GM10248 (cell line): ENCODE measurements around the gene C12orf76.

ENCODE experiments used
- CTCF ChIA-PET: fragments of 300-600 bp; sonication (Branson Sonifier 250); formaldehyde crosslinking; extraction: SDS; loops from one replicate; lab custom pipeline; 2021; ENCODE audit warnings: antibody characterized with exemption; lab: Yijun Ruan, JAX
- POLR2A ChIA-PET: fragments of 350-650 bp; sonication (Branson Sonifier 250); formaldehyde crosslinking; extraction: SDS; loops from one replicate; lab custom pipeline; 2020; ENCODE audit warnings: antibody characterized with exemption; lab: Yijun Ruan, JAX
- DNase-seq: peaks from one replicate; pipeline ENCODE4 v3.0.0; 2012; ENCODE audit errors: extremely low spot score
- TF ChIP-seq, protein P1 (sequence below): IDR thresholded peaks from 2 replicates; pipeline ENCODE4 v1.5.1; 2012; ENCODE audit warnings: mild to moderate bottlenecking, low read depth; ENCODE audit errors: extremely low read depth, missing control alignments, control extremely low read depth

C12orf76 gene

DNA sequence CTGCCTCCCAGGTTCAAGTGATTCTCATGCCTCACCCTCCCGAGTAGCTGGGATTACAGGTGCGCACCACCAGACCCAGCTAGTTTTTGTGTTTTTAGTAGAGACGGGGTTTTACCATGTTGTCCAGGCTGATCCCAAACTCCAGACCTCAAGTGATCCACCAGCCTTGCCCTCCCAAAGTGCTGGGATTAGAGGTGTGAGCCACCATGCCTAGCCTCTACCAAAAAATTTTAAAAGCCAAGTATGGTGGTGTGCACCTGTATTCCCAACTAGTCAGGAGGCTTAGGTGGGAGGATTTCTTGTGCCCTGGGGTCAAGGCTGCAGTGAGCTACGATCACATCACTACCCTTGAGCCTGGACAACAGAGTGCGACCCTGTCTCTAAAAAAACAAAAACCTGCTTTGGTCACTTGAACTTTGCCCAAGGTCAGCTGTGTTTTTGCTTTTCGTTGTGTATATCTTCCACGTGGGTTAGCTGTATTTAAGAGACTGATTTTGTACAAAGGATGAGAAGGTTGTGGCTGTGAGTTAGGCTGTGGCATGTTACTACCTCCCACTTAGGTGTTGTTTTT, 12.7 kb downstream of the C12orf76 start:
- TF ChIP-seq, protein P1, sequence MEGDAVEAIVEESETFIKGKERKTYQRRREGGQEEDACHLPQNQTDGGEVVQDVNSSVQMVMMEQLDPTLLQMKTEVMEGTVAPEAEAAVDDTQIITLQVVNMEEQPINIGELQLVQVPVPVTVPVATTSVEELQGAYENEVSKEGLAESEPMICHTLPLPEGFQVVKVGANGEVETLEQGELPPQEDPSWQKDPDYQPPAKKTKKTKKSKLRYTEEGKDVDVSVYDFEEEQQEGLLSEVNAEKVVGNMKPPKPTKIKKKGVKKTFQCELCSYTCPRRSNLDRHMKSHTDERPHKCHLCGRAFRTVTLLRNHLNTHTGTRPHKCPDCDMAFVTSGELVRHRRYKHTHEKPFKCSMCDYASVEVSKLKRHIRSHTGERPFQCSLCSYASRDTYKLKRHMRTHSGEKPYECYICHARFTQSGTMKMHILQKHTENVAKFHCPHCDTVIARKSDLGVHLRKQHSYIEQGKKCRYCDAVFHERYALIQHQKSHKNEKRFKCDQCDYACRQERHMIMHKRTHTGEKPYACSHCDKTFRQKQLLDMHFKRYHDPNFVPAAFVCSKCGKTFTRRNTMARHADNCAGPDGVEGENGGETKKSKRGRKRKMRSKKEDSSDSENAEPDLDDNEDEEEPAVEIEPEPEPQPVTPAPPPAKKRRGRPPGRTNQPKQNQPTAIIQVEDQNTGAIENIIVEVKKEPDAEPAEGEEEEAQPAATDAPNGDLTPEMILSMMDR: no peak
- ChIA-PET CTCF (interaction anchor here (0.8 to 1.7 kb wide), 2 partner anchors 15 to 22 kb away, joined by 3 to 4 read pairs; no protein-coding TSS in a partner anchor), POLR2A (interaction anchor here (0.5 to 0.7 kb wide), 2 partner anchors 11 to 100 kb away, joined by 3 to 5 read pairs; no protein-coding TSS in a partner anchor)
- DNase-seq: no peak

DNA sequence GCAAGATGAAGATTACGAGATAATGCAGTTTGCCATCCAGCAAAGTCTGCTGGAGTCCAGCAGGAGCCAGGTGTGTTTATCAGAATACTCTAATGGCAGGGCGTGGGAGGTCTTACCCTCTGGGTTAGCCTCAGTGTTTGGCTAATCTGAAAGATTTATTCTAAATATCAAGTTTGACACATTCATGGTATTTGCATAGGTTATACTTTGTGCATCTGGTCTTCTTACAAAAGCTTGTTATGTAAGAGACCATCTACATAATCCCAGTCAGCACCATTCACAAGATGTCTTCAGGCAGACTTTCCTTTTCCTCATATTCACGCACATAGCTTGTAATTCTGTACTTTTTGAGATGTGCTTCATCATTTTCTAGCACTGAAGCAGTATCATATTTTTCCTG, 14.4 kb downstream of the C12orf76 start:
- ChIA-PET POLR2A (no interaction called here), CTCF (interaction anchor here (1.8 to 2.0 kb wide), 2 partner anchors 9 to 14 kb away, joined by 5 read pairs; no protein-coding TSS in a partner anchor)
- TF ChIP-seq, protein P1: no peak
- DNase-seq: no peak

DNA sequence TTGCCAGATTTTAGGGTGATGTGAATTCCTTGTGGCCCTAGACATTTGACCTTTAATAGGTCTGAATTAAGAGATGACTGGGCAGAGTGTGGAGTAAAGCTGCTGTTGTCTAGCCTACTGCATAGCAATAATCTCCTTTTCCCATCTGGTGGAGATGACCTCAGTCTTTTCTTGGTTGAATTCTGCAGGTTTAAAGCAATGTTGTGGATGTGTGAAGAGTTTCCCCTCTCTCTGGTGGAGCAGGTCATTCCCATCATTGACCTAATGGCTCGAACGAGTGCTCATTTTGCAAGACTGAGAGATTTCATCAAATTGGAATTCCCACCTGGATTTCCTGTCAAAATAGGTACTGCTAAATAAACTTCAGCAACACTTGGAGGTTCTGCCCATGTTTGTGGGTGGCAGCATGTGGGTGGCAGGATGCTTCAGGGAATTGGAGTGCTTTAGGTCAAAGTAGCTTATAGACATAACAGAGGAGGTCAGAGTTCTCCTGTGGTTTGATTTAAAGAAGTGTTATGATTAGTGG, 19.0 kb downstream of the C12orf76 start:
- ChIA-PET CTCF (interaction anchor here (1.6 to 1.8 kb wide), 3 partner anchors 9 to 13 kb away, joined by 4 to 6 read pairs (median 5); no protein-coding TSS in a partner anchor), POLR2A (no interaction called here)
- TF ChIP-seq, protein P1: no peak
- no peak for DNase-seq

DNA sequence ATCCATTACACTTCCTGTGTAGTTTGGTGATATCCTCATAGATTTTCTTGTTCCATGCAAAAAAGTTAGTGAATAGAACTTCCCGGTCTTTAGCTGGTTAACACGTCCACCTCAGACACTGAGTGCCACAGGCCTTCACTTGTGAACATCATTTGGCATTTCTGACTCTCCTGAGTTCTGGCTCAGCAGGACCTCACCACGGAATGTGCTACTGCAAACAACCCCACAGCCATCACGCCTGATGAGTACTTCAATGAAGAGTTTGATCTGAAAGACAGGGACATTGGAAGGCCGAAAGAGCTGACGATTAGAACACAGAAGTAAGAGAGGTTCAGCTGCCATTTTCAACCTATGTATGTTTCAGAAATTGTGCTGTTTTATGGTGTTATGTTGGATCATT, 20.0 kb downstream of the C12orf76 start:
- DNase-seq: no peak
- TF ChIP-seq, protein P1: no peak
- POLR2A ChIA-PET: no interaction called here
- CTCF ChIA-PET: interaction anchor here (1.4 to 1.8 kb wide), 3 partner anchors 12 to 36 kb away, joined by 3 to 6 read pairs (median 4); no protein-coding TSS in a partner anchor

DNA sequence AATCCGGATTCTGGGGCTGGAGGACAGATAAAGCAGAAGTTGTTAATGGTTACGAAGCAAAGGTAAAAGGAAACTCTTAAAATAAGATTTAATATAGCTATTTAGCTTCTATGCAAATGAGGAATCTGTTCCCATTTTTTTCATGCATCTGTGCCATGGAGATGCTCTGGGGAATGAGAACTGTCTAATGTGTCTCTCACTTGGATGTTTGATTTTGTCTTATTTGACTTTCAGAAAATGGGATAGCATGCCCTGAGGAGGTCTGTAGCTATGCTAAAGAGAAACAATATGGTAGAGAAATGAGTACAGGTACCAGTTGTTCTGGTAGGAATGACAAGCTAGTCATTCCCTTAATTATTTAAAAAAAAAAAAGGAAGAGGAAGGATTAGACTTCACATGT, 24.3 kb downstream of the C12orf76 start:
- no peak for DNase-seq
- TF ChIP-seq, protein P1: no peak
- ChIA-PET CTCF (interaction anchor here (1.1 to 2.3 kb wide), 7 partner anchors 8 to 326 kb away, joined by 3 to 12 read pairs (median 3); no protein-coding TSS in a partner anchor), POLR2A (interaction anchor here (0.6 kb wide), 1 partner anchor 11 kb away, joined by 5 read pairs; no protein-coding TSS in a partner anchor)

DNA sequence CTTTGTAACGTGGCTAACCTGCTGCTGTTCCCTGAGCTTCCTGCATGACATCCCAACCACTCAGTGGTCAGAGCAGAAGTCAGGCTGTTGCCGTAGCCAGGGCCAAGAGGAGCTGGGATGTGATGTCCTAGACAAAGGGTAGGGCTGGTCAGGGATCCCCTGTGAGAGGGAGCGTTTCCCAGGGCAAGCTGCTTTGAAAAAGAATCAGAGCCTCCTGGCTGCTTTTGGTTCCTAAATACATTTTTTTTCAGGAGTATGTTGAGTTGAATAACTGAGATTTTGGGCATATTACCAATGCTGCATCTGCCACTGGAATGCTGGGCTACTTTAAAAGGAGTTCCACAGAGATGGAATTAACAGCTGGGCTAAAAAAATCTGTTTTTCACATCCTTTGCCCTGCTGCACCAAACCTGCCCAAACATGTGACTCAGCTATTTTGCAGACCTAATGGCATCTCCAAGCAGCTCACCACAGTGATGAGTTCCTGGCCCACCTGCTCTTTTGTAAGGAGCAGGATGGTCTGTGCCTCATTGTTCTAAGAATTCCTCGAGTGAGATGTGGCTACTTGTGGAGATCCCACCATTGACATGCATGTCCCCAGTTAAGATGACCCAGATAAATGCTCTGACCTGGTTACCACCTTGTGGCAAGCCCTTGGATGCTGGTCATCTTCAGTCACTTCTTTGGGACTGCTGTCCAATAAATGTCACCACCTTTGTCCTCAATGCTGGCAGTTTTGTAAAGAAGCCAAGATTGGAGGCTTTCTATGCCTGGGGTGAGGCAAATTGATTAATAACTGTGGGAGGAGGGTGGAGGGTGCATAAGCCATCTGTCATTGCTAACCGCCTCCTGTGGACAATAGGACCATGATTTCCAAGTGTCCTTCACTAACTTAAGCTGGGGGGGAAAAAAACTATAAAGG, 25.0 kb downstream of the C12orf76 start:
- DNase-seq: no peak
- POLR2A ChIA-PET: no interaction called here

More for the DNA sequence above, 25.0 kb downstream of the C12orf76 start:
- TF ChIP-seq, protein P1: no peak
- CTCF ChIA-PET: interaction anchor here (1.1 to 2.3 kb wide), 7 partner anchors 9 to 327 kb away, joined by 3 to 12 read pairs (median 3); no protein-coding TSS in a partner anchor
